T1000 (cell line): ENCODE results near the gene CST5.
"Not testable (repeated sequence)": the region's sequence is repeated elsewhere in the genome, so short reads cannot be mapped to it uniquely, and the experiment has no call there.

Source experiments
- DNase-seq: peaks from one replicate; lab custom pipeline; 2025; ENCODE audit warnings: mixed read lengths; lab: John Stamatoyannopoulos, UW

The CST5 gene

GRCh38 chr20:23889775-23890187, 10.2 kb upstream of the CST5 start:
- DNase-seq: no peak

GRCh38 chr20:23887856-23888255, 8.3 kb upstream of the CST5 start:
- DNase-seq: no peak

GRCh38 chr20:23884771-23885162, 5.2 kb upstream of the CST5 start:
- DNase-seq: no peak

- no peak for DNase-seq
Measured at GRCh38 chr20:23884136-23884770, 4.7 kb upstream of the CST5 start.

- no peak for DNase-seq
Measured at GRCh38 chr20:23881371-23881770, 1.8 kb upstream of the CST5 start.

GRCh38 chr20:23880417-23880816, 869 bp upstream of the CST5 start:
- no peak for DNase-seq

GRCh38 chr20:23879811-23880374, 345 bp upstream of the CST5 start:
- no peak for DNase-seq

GRCh38 chr20:23878787-23879186, 761 bp downstream of the CST5 start:
- no peak for DNase-seq

GRCh38 chr20:23878016-23878542, 1.5 kb downstream of the CST5 start:
- DNase-seq: not testable (repeated sequence)

- no peak for DNase-seq
Measured at GRCh38 chr20:23877524-23877923, 2.0 kb downstream of the CST5 start.

- no peak for DNase-seq
Measured at GRCh38 chr20:23875606-23876237, 3.8 kb downstream of the CST5 start.

- no peak for DNase-seq
Measured at GRCh38 chr20:23874747-23875146, 4.8 kb downstream of the CST5 start.

- DNase-seq: no peak
Measured at GRCh38 chr20:23873370-23874015, 6.1 kb downstream of the CST5 start.

GRCh38 chr20:23872065-23872464, 7.5 kb downstream of the CST5 start:
- no peak for DNase-seq

- no peak for DNase-seq
Measured at GRCh38 chr20:23870461-23870860, 9.1 kb downstream of the CST5 start.

GRCh38 chr20:23869520-23869919, 10.0 kb downstream of the CST5 start:
- no peak for DNase-seq

GRCh38 chr20:23868321-23868720, 11.2 kb downstream of the CST5 start:
- no peak for DNase-seq

GRCh38 chr20:23867152-23867776, 12.3 kb downstream of the CST5 start:
- no peak for DNase-seq

GRCh38 chr20:23860771-23861170, 18.8 kb downstream of the CST5 start:
- DNase-seq: not testable (repeated sequence)

- no peak for DNase-seq
Measured at GRCh38 chr20:23857962-23858595, 21.5 kb downstream of the CST5 start.

GRCh38 chr20:23856736-23857135, 22.8 kb downstream of the CST5 start:
- no peak for DNase-seq

GRCh38 chr20:23856226-23856625, 23.3 kb downstream of the CST5 start:
- no peak for DNase-seq
